HepG2 (cell line): Measurements from ENCODE around the gene SAC3D1. TPM values are rescaled to one million over a fixed set of nuclear protein-coding genes. Genes with fewer than 3 reads are reported as not detected.

Source experiments
- ATAC-seq: fragments of 200-7000 bp; cut with Tn5 transposase; 3 replicates; pipeline ENCODE4 v1.9.1; 2020; ENCODE audit warnings: mild to moderate bottlenecking, moderate library complexity
- BruUV-seq: library from RNA; stranded (reverse); fragments of 400-500 nt; replicated peaks from 2 replicates; lab custom pipeline; 2021; lab: Mats Ljungman, UMichigan
- CTCF ChIA-PET: fragments of 300-600 bp; formaldehyde crosslinking; extraction: SDS; loops from one replicate; lab custom pipeline; 2021; ENCODE audit warnings: low total read pairs, inconsistent platforms, low intra/inter-chr PET ratio; lab: Yijun Ruan, JAX
- POLR2A ChIA-PET: fragments of 350-600 bp; sonication (Branson Sonifier 250); formaldehyde crosslinking; loops from one replicate; lab custom pipeline; 2020; ENCODE audit warnings: antibody characterized with exemption, inconsistent platforms; lab: Yijun Ruan, JAX
- DNase-seq: peaks from one replicate; pipeline ENCODE4 v3.0.0-alpha.2; 2015; ENCODE audit warnings: low spot score
- FAIRE-seq: peaks from 3 replicates; lab custom pipeline; 2011; peaks lifted over from hg19 to GRCh38; lab: Jason Lieb, UNC
- H2AFZ ChIP-seq: one replicate; pipeline ENCODE4 v1.6.1; 2011; ENCODE audit warnings: low read length, inconsistent platforms
- H3K27ac ChIP-seq: fragments of 300-600 bp; 3 replicates; pipeline ENCODE4 v1.8.0; 2011; ENCODE audit warnings: mixed run types, mild to moderate bottlenecking, mixed read lengths, low read length, inconsistent platforms; ENCODE audit not compliant: insufficient read depth; ENCODE audit errors: extremely low read length
- H3K27me3 ChIP-seq, 2 experiments: fragments of 200-600 bp in 1 of 2; 2 replicates in 1 of 2; 3 replicates in 1 of 2; pipeline versions ENCODE4 v1.6.0 to v1.8.0; 2011; ENCODE audit warnings: low read length in 2 of 2, mild to moderate bottlenecking in 2 of 2, moderate library complexity in 2 of 2, inconsistent platforms in 1 of 2; ENCODE audit not compliant: insufficient read depth in 2 of 2, control insufficient read depth in 1 of 2
- H3K36me3 ChIP-seq, 2 experiments: fragments of 200-600 bp in 1 of 2; replicated peaks in 1 of 2; 2 replicates in 1 of 2; 3 replicates in 1 of 2; pipeline versions ENCODE4 v1.5.1 to v1.8.0; 2011; ENCODE audit warnings: low read length in 2 of 2, inconsistent platforms in 1 of 2; ENCODE audit not compliant: insufficient read depth in 2 of 2, control insufficient read depth in 1 of 2
- H3K4me1 ChIP-seq: 2 replicates; pipeline ENCODE4 v1.5.1; 2012; ENCODE audit warnings: low read length, inconsistent platforms; ENCODE audit not compliant: insufficient read depth
- H3K4me2 ChIP-seq: 2 replicates; pipeline ENCODE4 v1.6.0; 2011; ENCODE audit warnings: low read depth, low read length, inconsistent platforms
- H3K4me3 ChIP-seq, 3 experiments: fragments of 200-600 bp in 1 of 3; sonication (generic), shearing (Covaris generic) in 1 of 3; replicated peaks in 1 of 3; 2 replicates each; pipeline ENCODE4 v1.5.1; 2011 to 2016; ENCODE audit warnings: low read length in 3 of 3, inconsistent platforms in 2 of 3, low read depth in 2 of 3, mild to moderate bottlenecking in 2 of 3, control low read depth in 1 of 3, mixed read lengths in 1 of 3; ENCODE audit not compliant: insufficient read depth in 1 of 3
- H3K79me2 ChIP-seq: one replicate; pipeline ENCODE4 v1.6.1; 2011; ENCODE audit warnings: low read length, inconsistent platforms; ENCODE audit not compliant: insufficient read depth
- H3K9ac ChIP-seq: 2 replicates; pipeline ENCODE4 v1.6.0; 2011; ENCODE audit warnings: mild to moderate bottlenecking, low read depth, low read length, inconsistent platforms; ENCODE audit not compliant: insufficient read depth
- H3K9me3 ChIP-seq: 2 replicates; pipeline ENCODE4 v1.5.1; 2012; ENCODE audit warnings: mild to moderate bottlenecking, low read length
- H4K20me1 ChIP-seq: 2 replicates; pipeline ENCODE4 v1.6.0; 2011; ENCODE audit warnings: inconsistent platforms, mild to moderate bottlenecking, low read length, moderate library complexity; ENCODE audit not compliant: insufficient read depth
- GABPA ChIP-seq, 2 experiments: IDR thresholded peaks; 2 replicates each; pipeline ENCODE4 v1.6.1; 2011 to 2016; ENCODE audit warnings: low read depth in 2 of 2, low read length in 1 of 2, missing biosample characterization in 1 of 2, missing genetic modification characterization in 1 of 2
- HNF1A ChIP-seq, 2 experiments: sonication (generic) in 1 of 2; formaldehyde crosslinking in 1 of 2; IDR thresholded peaks; 2 replicates each; pipeline versions ENCODE4 v1.4.0 to v1.6.1; 2016 to 2020; ENCODE audit warnings: borderline replicate concordance in 1 of 2, low read depth in 1 of 2, mild to moderate bottlenecking in 1 of 2, missing genetic modification reagents in 1 of 2
- HNF1B ChIP-seq: sonication (generic); formaldehyde crosslinking; IDR thresholded peaks from 2 replicates; pipeline ENCODE4 v1.5.1; 2020; ENCODE audit warnings: mild to moderate bottlenecking, moderate library complexity, missing genetic modification reagents
- HOXA3 ChIP-seq: sonication (generic); formaldehyde crosslinking; IDR thresholded peaks from 2 replicates; pipeline ENCODE4 v1.5.0; 2020; ENCODE audit warnings: missing genetic modification reagents
- RBAK ChIP-seq: sonication (generic); formaldehyde crosslinking; IDR thresholded peaks from 2 replicates; pipeline ENCODE4 v1.5.1; 2020; ENCODE audit warnings: mild to moderate bottlenecking, missing genetic modification reagents
- ZFP91 ChIP-seq: sonication (generic); formaldehyde crosslinking; IDR thresholded peaks from 2 replicates; pipeline ENCODE4 v1.9.0; 2022; ENCODE audit warnings: missing genetic modification reagents, mild to moderate bottlenecking, borderline replicate concordance
- ZNF12 ChIP-seq: sonication (generic); formaldehyde crosslinking; IDR thresholded peaks from 2 replicates; pipeline ENCODE4 v1.5.0; 2020; ENCODE audit warnings: missing genetic modification reagents
- ZNF274 ChIP-seq: sonication (generic); formaldehyde crosslinking; IDR thresholded peaks from 2 replicates; pipeline ENCODE4 v1.5.1; 2020; ENCODE audit warnings: mild to moderate bottlenecking, missing genetic modification reagents
- ZNF501 ChIP-seq: sonication (generic); formaldehyde crosslinking; IDR thresholded peaks from 2 replicates; pipeline ENCODE4 v1.5.1; 2020; ENCODE audit warnings: mild to moderate bottlenecking, moderate library complexity, missing genetic modification reagents
- WGBS: methylation state at CpG from one replicate; pipeline ENCODE4 v1.1.6; 2017; ENCODE audit warnings: low lambda C conversion rate; 5-methylcytosine and 5-hydroxymethylcytosine counted together
- in situ Hi-C: cut with HindIII; loops from 2 replicates; pipeline ENCODE4 v1.10.0; 2017; ENCODE audit warnings: low pct_unique_long_range_greater_than_20kb; ENCODE audit not compliant: extremely low pct_ligation_motif_present
- intact Hi-C: fragments of 100-400 bp; cut with micrococcal nuclease; formaldehyde crosslinking; loops from one replicate; pipeline ENCODE4 v1.10.0; 2022; ENCODE audit not compliant: unreplicated experiment
- polyA plus RNA-seq, 8 experiments: library from polyadenylated mRNA; depleted of rRNA in 3 of 8; stranded (reverse) in 7 of 8; unstranded in 1 of 8; fragments of >200 nt; fragmentation: Illumina TruSeq in 4 of 8; extraction: Trizol in 4 of 8; gene quantifications; 2 replicates each; pipeline versions ENCODE4 v1.2.1 to v1.2.3, GENCODE V29; 2011 to 2016; ENCODE audit warnings: low read depth in 4 of 8, missing spikeins in 1 of 8, mixed read lengths in 1 of 8; ENCODE audit not compliant: insufficient read depth in 1 of 8
- total RNA-seq, 5 experiments: library from RNA; depleted of rRNA; stranded (reverse); fragments of >200 nt; fragmentation: Illumina TruSeq; extraction: Trizol; gene quantifications; 2 replicates each; pipeline ENCODE4 v1.2.3, GENCODE V29; 2016; ENCODE audit warnings: low read depth in 1 of 5
- TF ChIP-seq, protein P1 (sequence below): sonication (generic); IDR thresholded peaks from 2 replicates; pipeline ENCODE4 v1.6.1; 2016; ENCODE audit warnings: low read depth, borderline replicate concordance
- TF ChIP-seq, protein P2 (sequence below): sonication (generic); formaldehyde crosslinking; IDR thresholded peaks from 2 replicates; pipeline ENCODE4 v1.8.0; 2022; ENCODE audit warnings: missing genetic modification reagents, mild to moderate bottlenecking, borderline replicate concordance

The SAC3D1 gene
- total and polyA plus RNA-seq, 2 of the 13 experiments (the other 11 are each of a cell fraction or from before 2014, with no cell fraction given), result 7.4 to 36.3 TPM

DNA sequence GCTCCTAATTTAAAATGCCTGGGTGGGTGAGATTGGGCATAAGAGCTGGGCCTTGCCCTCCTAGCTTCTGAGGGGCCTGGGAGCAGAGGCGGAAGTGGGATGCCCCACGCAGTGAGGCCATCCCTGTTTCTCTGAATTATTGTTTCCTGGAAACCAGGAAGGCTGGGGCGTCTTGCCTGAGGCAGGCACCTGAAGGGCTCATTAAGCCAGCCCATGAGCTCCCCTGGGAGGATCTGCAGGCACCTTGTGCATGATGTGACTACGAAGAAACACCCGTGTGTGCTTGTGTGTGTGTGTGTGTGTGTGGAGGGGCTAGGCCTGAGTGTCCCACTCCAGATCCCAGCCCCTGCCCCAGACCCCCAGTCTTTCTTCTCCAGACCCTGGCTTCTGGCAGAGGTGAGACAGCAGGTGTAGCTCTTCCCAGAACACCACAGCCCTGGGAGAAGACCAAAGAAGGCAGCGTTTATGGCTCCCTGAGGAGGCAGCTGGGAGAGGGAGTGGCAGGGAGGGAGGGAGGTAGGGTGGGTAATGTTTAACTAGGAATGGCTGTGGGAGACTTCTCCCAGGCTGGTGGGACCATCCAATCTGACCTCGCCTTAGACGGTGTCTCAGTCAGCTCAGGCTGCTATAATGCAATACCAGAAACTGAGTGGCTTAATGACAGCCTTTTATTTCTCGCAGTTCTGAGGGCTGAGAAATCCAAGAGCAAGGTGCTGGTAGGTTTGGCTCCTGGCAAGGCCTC, 42.1 kb upstream of the SAC3D1 start:
- ChIA-PET POLR2A (interaction anchor here (0.5 to 4.0 kb wide), 31 partner anchors 8 to 220 kb away, joined by 3 to 42 read pairs (median 4); partner anchors contain the start of genes ARL2, CDC42BPG, GPHA2 and MEN1), CTCF (interaction anchor here (1.1 kb wide), 1 partner anchor 15 kb away, joined by 3 read pairs; the partner anchor contains the start of gene ARL2)
- H4K20me1 ChIP-seq, result no peaks in the 10 kb centered on the region
- H3K27me3 ChIP-seq, result no peaks in the 10 kb centered on the region; a peak in 1 of 5 replicates
- intact Hi-C loops, result loop anchor here (5.0 kb wide), 1 partner anchor 152 kb away; no protein-coding TSS in a partner anchor
- no peaks in the 10 kb centered on the region for H3K79me2 ChIP-seq
- WGBS, result 0% methylated on average over 1 of the region's 9 CpGs
- peak; percentile 89 for FAIRE-seq
- peak overlapping the region; percentile 58 for H3K9ac ChIP-seq
- peak overlapping the region; percentile 59 to 73 (median 61) for H3K4me3 ChIP-seq
- in situ Hi-C loops, result no loop called here
- peak overlapping the region; percentile 53 for H3K27ac ChIP-seq
- H3K4me1 ChIP-seq, result peaks cover 71% of the 10 kb centered on the region
- no peaks in the 10 kb centered on the region for H3K9me3 ChIP-seq
- BruUV-seq, result no TSS peak
- no peaks in the 10 kb centered on the region for H3K36me3 ChIP-seq
- H2AFZ ChIP-seq, result no peak overlapping the region
- H3K4me2 ChIP-seq, result peak overlapping the region; percentile 99
- peak; percentile 80 for ATAC-seq
- peak; percentile 63 for DNase-seq
- TF ChIP-seq, protein P1, sequence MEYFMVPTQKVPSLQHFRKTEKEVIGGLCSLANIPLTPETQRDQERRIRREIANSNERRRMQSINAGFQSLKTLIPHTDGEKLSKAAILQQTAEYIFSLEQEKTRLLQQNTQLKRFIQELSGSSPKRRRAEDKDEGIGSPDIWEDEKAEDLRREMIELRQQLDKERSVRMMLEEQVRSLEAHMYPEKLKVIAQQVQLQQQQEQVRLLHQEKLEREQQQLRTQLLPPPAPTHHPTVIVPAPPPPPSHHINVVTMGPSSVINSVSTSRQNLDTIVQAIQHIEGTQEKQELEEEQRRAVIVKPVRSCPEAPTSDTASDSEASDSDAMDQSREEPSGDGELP, result peak; percentile 74
- TF ChIP-seq HNF1B (CRISPR knock-in tag), result peak; percentile 95
- TF ChIP-seq HNF1A (IDR thresholded peaks at IDR 0.05; ENCODE audit: low read depth), result peak; percentile 90
- peak; percentile 83; the same call in 1 of the 2 replicates for TF ChIP-seq HNF1A (CRISPR knock-in tag; IDR thresholded peaks at IDR 0.05; ENCODE audit: borderline replicate concordance)
- peak; percentile 62; the same call in 1 of the 2 replicates for TF ChIP-seq ZFP91
- TF ChIP-seq ZNF501 (CRISPR knock-in tag), result 0 out of 2 replicates have a peak, but pooled peaks have one; percentile 62
- 0 out of 2 replicates have a peak, but pooled peaks have one; percentile 18 for TF ChIP-seq HOXA3 (CRISPR knock-in tag)
- no peak for TF ChIP-seq GABPA (IDR thresholded peaks at IDR 0.05; ENCODE audit: low read depth, low read length)
- peak; percentile 2; the same call in 1 of the 2 replicates for TF ChIP-seq GABPA (CRISPR knock-in tag; IDR thresholded peaks at IDR 0.05; ENCODE audit: low read depth)
- peak; percentile 98 for TF ChIP-seq RBAK (CRISPR knock-in tag)
- peak; percentile 62; the same call in 1 of the 2 replicates for TF ChIP-seq ZNF12 (CRISPR knock-in tag)
- 0 out of 2 replicates have a peak, but pooled peaks have one; percentile 4 for TF ChIP-seq ZNF274
- TF ChIP-seq, protein P2, sequence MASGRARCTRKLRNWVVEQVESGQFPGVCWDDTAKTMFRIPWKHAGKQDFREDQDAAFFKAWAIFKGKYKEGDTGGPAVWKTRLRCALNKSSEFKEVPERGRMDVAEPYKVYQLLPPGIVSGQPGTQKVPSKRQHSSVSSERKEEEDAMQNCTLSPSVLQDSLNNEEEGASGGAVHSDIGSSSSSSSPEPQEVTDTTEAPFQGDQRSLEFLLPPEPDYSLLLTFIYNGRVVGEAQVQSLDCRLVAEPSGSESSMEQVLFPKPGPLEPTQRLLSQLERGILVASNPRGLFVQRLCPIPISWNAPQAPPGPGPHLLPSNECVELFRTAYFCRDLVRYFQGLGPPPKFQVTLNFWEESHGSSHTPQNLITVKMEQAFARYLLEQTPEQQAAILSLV, result 0 out of 2 replicates have a peak, but pooled peaks have one; percentile 24
